ENCODE results near the gene HASPIN. TPM values are rescaled to one million over a fixed set of nuclear protein-coding genes. Genes with fewer than 3 reads are reported as not detected.
"Not testable (repeated sequence)": the region's sequence is repeated elsewhere in the genome, so short reads cannot be mapped to it uniquely, and the experiment has no call there.

HASPIN gene
- polyA plus RNA-seq, 3 donors: 0.06 to 0.22 (median 0.12) TPM

DNA sequence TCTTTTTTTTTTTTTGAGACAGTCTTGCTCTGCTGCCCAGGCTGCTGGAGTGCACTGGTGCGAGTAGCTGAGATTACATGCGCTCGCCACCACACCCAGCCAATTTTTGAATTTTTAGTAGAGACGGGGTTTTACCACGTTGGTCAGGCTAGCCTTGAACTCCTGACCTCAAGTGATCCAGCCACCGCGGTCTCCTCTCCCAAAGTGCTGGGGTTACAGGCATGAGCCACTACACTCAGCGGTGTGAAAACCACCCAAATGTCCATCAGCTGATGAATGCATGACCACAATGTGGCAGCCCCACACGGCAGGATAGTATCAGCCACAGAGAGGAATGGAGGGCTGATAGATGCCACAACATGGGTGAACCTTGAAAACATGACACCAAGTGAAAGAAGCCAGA is 29.9 kb upstream of the HASPIN start:
- no peak overlapping the region for H3K27ac ChIP-seq (ENCODE audit: low read depth, low read length)
- WGBS, 3 donors: 68 to 75% (median 73%) methylated on average over 9 of the region's 9 CpGs

- WGBS, 3 donors: 13 to 22% (median 14%) methylated on average over 16 to 17 of the region's 17 CpGs
- H3K27ac ChIP-seq (ENCODE audit: low read depth, low read length): no peak overlapping the region
These were observed 28.5 kb upstream of the HASPIN start for GRCh38 chr17:3695129-3695722.

DNA sequence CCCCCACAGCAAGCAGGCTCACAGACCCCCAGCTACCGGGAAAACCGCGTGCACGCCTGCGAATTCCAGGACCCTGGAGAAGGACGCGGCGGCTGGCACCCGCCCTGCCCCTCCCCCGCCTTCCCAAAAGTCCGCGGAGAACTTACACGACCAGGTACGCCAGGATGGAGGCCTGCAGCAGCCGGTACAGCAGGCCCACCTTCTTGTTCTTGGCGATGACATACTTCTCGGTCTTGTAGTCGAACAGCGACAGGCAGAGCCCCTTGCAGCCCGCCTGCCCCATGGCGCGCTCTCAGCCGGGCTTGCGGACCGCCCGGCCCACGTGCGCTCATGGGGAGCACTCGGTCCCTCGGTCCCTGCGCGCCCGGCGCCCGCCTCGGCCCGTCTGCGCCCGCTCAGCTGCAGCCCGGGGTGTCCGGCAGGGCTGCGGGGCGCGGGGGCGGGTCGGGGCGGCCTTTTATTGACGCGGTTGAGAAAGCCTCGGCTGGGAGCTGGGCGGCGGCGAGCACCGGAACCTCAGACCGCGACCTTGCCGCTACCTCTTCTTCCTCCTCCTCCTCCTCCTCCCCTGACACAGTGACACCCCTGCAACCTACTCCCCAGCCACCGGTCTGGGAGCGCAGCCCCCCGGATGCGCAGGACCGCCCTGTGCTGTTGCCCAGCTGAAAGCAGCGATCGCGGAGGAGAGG is 27.8 kb upstream of the HASPIN start, which contains the start of gene P2RX5:
Gene P2RX5, minus strand, starts transcription at position 433 of the 689 bp plus-strand sequence. Its CDS starts 150 bp downstream, at position 283.
- H3K27ac ChIP-seq (ENCODE audit: low read depth, low read length): no peak within 1 kb of the TSS
- WGBS, 3 donors: 0 to 2% (median 1%) methylated on average over 49 to 65 of the region's 65 CpGs

DNA sequence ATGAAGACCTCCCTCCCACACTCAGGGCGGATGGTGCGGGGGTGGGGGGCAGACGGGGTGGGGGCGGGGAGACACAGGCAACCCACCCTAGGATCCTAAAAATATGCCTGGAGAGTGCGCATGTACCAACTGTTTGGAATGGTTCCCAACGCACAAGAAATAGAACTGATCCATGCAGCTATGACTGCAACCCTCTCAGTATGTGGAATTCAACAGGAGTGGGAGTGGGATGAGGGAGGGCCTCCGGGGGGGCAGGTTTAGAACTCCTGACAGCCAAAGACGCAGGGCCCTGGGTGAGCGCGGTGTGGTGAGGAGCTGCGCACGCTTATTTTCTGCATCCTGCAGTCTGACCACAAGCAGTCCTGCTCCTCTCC is 26.6 kb upstream of the HASPIN start:
- no peak overlapping the region for H3K27ac ChIP-seq (ENCODE audit: low read depth, low read length)
- WGBS, 3 donors: 51 to 53% (median 51%) methylated on average over 12 of the region's 12 CpGs

- H3K27ac ChIP-seq (ENCODE audit: low read depth, low read length): no peak overlapping the region
- 79 to 86% (median 82%) methylated on average over 4 of the region's 4 CpGs for WGBS, 3 donors
These were observed 25.6 kb upstream of the HASPIN start for GRCh38 chr17:3698139-3698538.

DNA sequence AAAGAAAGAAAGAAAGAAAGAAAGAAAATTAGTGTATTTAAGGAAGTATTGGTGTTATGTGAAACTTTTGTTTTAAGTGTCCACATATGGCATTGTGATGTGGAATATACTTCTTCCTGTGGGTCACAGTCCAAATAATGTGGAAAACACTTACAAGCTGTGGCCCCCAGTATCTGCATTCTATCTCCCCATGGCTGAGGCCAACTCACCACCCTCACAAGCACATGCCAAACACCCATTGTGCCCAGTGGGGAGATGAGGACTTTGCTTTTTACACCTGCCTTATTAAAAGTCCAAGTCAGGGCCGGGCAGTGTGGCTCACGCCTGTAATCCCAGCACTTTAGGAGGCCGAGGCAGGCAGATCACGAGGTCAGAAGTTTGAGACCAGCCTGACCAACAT is 23.8 kb upstream of the HASPIN start:
- 90 to 95% (median 90%) methylated on average over 4 of the region's 4 CpGs for WGBS, 3 donors

DNA sequence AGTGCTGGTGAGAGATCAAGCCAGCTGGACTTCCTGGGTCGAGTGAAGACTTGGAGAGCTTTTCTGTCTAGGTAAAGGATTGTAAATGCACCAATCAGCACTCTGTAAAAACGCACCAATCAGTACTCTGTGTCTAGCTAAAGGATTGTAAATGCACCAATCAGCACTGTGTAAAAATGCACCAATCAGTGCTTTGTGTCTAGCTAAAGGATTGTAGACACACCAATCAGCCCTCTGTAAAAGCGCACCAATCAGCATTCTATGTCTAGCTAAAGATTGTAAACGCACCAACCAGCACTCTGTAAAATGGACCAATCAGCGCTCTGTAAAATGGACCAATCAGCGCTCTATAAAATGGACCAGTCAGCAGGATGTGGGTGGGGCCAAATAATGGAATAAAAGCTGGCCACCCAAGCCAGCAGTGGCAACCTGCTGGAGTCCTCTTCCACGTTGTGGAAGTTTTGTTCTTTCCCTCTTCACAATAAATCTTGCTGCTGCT is 21.6 kb upstream of the HASPIN start:
- not testable (repeated sequence) for H3K27ac ChIP-seq (ENCODE audit: low read depth, low read length)
- WGBS, 3 donors: 87 to 91% (median 87%) methylated on average over 7 of the region's 7 CpGs

More for the DNA sequence above, 23.8 kb upstream of the HASPIN start:
- no peak overlapping the region for H3K27ac ChIP-seq (ENCODE audit: low read depth, low read length)

- 69 to 87% (median 85%) methylated on average over 20 of the region's 20 CpGs for WGBS, 3 donors
- no peak overlapping the region for H3K27ac ChIP-seq (ENCODE audit: low read depth, low read length)
These were observed 18.6 kb upstream of the HASPIN start for GRCh38 chr17:3704931-3705717.

- not testable (repeated sequence) for H3K27ac ChIP-seq (ENCODE audit: low read depth, low read length)
- WGBS, 3 donors: 89 to 100% (median 100%) methylated on average over 1 of the region's 1 CpG
These were observed 18.1 kb upstream of the HASPIN start for GRCh38 chr17:3705718-3705984.

DNA sequence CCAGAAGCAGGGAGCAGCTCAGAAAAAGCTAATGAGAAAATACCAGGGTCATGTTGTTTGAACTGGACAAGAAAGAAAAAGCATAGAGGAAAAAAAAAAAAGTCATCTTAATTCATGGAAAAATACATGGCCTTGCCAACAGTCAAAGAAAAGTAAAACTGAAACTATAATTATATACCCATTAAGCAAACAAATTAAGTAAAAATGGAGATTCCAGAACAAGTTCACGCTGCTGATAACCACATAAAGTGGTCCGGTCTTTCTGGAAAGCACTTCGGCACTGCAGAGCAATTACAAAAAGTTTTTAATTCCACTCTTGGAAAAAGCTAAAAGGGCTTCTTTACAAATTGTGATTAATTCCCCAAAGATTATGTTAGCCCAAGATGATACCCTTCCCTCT is 15.3 kb upstream of the HASPIN start:
- WGBS, 3 donors: 54 to 65% (median 64%) methylated on average over 3 of the region's 3 CpGs
- H3K27ac ChIP-seq (ENCODE audit: low read depth, low read length): no peak overlapping the region

- H3K27ac ChIP-seq (ENCODE audit: low read depth, low read length): no peak overlapping the region
- WGBS, 3 donors: 53 to 81% (median 57%) methylated on average over 5 of the region's 5 CpGs
These were observed 12.7 kb upstream of the HASPIN start for GRCh38 chr17:3710951-3711383.

DNA sequence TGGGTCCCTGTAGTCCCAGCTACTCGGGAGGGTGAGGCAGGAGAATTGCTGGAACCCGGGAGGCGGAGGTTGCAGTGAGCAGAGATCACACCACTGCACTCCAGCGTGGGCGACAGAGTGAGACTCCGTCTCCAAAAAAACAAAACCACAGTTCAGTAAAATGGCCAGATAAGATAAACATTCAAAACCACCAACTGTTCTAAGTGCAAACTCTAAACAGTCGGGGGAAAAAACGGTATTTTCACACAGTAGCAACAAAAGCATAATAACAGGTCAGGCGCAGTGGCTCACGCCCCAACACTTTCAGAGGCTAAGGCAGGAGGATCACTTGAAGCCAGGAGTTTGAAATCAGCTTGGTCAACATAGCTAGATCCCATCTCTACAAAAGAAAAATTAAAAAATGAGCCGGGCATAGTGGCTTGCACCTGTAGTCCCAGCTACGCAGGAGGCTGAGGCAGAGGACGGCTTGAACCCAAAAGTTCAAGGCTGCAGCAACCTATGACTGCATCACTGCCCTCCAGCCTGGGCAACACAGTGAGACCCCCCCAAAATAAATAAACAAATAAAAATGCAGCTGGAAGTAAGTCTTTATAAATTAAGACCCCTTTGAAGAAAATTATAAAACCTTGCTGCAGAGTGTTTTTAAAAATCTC is 10.8 kb upstream of the HASPIN start:
- 69 to 84% (median 70%) methylated on average over 13 of the region's 13 CpGs for WGBS, 3 donors
- H3K27ac ChIP-seq (ENCODE audit: low read depth, low read length): no peak overlapping the region

GRCh38 chr17:3715296-3715695 is 8.4 kb upstream of the HASPIN start:
- 93 to 94% (median 94%) methylated on average over 8 of the region's 8 CpGs for WGBS, 3 donors
- no peak overlapping the region for H3K27ac ChIP-seq (ENCODE audit: low read depth, low read length)

GRCh38 chr17:3718201-3718600 is 5.5 kb upstream of the HASPIN start:
- H3K27ac ChIP-seq (ENCODE audit: low read depth, low read length): no peak overlapping the region
- 75 to 95% (median 87%) methylated on average over 4 of the region's 4 CpGs for WGBS, 3 donors

DNA sequence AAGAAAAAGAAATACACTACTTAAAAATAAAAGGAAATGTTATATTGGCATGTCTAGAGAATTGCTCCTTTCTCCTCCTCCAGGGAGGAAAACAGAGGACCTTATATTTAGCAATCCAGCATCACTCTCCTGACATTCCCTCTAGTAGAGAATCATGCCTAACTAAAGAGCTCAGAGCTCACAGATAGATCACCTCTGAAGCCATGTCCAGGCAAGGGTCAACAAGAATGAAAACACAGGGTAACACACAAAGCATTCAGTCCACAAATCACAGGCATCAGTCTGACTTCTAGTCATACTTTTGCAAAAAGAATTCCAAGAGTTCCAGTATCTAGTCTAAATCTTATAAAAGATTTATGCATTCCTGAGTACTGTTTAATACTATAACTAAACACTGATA is 4.4 kb upstream of the HASPIN start:
- H3K27ac ChIP-seq (ENCODE audit: low read depth, low read length): no peak overlapping the region

DNA sequence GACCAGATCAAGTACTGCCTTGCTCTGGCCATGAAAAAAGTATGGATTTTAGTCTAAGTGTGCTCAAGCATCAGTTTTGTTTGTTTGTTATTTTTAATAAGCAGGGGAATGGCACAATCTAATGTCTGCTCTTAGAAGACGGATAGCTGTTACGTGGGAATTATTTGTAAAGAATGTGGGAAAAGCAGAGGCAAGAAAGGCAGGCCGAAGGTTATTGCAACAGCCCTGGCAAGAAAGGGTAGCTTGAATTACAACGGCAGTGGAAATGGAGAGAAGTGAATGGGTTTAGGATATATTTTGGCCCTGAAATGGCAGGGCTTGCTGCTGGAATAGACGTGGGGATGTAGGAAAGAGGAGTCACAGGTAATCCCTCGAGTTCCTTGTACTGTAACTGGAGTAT is 987 bp upstream of the HASPIN start:
- WGBS, 3 donors: 18 to 27% (median 23%) methylated on average over 6 of the region's 6 CpGs
- H3K27ac ChIP-seq (ENCODE audit: low read depth, low read length): no peak overlapping the region

DNA sequence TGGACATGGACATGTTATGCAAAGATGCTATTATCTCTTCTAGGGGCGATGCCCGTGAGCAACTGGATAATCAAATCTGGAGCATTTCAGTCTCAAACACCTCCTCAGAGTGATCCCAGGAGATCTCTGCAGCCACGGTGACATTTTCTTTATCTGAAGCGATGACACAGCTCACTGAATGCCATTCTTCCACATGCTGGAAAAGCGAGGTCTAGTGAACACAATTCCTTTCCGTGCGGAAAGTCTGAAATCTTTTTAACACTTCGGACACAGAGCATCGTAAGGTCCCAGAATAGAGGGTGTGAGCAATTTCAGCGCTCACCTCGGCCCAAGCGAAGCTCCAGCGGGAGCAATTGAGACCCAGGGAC is 531 bp upstream of the HASPIN start:
- WGBS, 3 donors: 1 to 2% (median 2%) methylated on average over 13 of the region's 13 CpGs
- H3K27ac ChIP-seq (ENCODE audit: low read depth, low read length): no peak overlapping the region

GRCh38 chr17:3724378-3725077 is 825 bp downstream of the HASPIN start:
- WGBS, 3 donors: 16 to 23% (median 20%) methylated on average over 27 of the region's 27 CpGs
- no peak overlapping the region for H3K27ac ChIP-seq (ENCODE audit: low read depth, low read length)
